IMR-90 (cell line): ENCODE measurements around the gene KIF9. TPM values are rescaled to one million over a fixed set of nuclear protein-coding genes. Genes with fewer than 3 reads are reported as not detected.

ENCODE experiments used
- ATAC-seq: fragments of 200-7000 bp; cut with Tn5 transposase; 2 replicates; pipeline ENCODE4 v1.9.1; 2020; ENCODE audit warnings: low read depth, mild to moderate bottlenecking, moderate library complexity
- BruUV-seq: library from RNA; stranded (reverse); fragments of 400-500 nt; replicated peaks from 2 replicates; lab custom pipeline; 2021; lab: Mats Ljungman, UMichigan
- CTCF ChIA-PET: fragments of 300-600 bp; formaldehyde crosslinking; extraction: SDS; loops from one replicate; lab custom pipeline; 2021; ENCODE audit warnings: antibody characterized with exemption; lab: Yijun Ruan, JAX
- POLR2A ChIA-PET: fragments of 300-600 bp; sonication (Branson Sonifier 250); formaldehyde crosslinking; loops from one replicate; lab custom pipeline; 2022; ENCODE audit warnings: antibody characterized with exemption; ENCODE audit not compliant: unreplicated experiment; lab: Charles Lee
- DNase-seq: peaks from one replicate; pipeline ENCODE4 v3.0.0; 2013
- H2AFZ ChIP-seq: replicated peaks from 2 replicates; pipeline ENCODE3; 2013; ENCODE audit warnings: low read length, mild to moderate bottlenecking; ENCODE audit not compliant: poor library complexity
- H2AK5ac ChIP-seq: 2 replicates; pipeline ENCODE4 v1.6.1; 2013; ENCODE audit warnings: low read depth, low read length, inconsistent platforms
- H2AK9ac ChIP-seq: replicated peaks from 2 replicates; pipeline ENCODE3; 2013; ENCODE audit warnings: mild to moderate bottlenecking, low read depth, low read length, moderate library complexity; ENCODE audit not compliant: poor library complexity
- H2BK120ac ChIP-seq: 2 replicates; pipeline ENCODE4 v1.6.1; 2013; ENCODE audit warnings: low read depth, low read length, inconsistent platforms
- H2BK15ac ChIP-seq: 3 replicates; pipeline ENCODE4 v1.6.1; 2013; ENCODE audit warnings: low read depth, low read length, inconsistent platforms
- H2BK20ac ChIP-seq: 2 replicates; pipeline ENCODE4 v1.6.1; 2013; ENCODE audit warnings: low read depth, mild to moderate bottlenecking, inconsistent platforms, low read length, moderate library complexity
- H2BK5ac ChIP-seq: 2 replicates; pipeline ENCODE4 v1.6.1; 2013; ENCODE audit warnings: mild to moderate bottlenecking, low read depth, low read length, inconsistent platforms; ENCODE audit not compliant: poor library complexity, severe bottlenecking
- H3K14ac ChIP-seq: replicated peaks from 2 replicates; pipeline ENCODE4 v1.6.1; 2013; ENCODE audit warnings: low read depth, low read length, inconsistent platforms
- H3K18ac ChIP-seq: 2 replicates; pipeline ENCODE4 v1.6.1; 2013; ENCODE audit warnings: low read depth, low read length, control low read depth
- H3K23ac ChIP-seq: 2 replicates; pipeline ENCODE4 v1.6.1; 2013; ENCODE audit warnings: low read depth, low read length, inconsistent platforms
- H3K27ac ChIP-seq: 2 replicates; pipeline ENCODE4 v1.5.1; 2013; ENCODE audit warnings: mild to moderate bottlenecking, control low read depth, low read length; ENCODE audit not compliant: insufficient read depth
- H3K27me3 ChIP-seq: 2 replicates; pipeline ENCODE4 v1.6.1; 2013; ENCODE audit warnings: low read length; ENCODE audit not compliant: control insufficient read depth, insufficient read depth
- H3K36me3 ChIP-seq: 2 replicates; pipeline ENCODE4 v1.6.1; 2013; ENCODE audit warnings: low read length, mixed read lengths; ENCODE audit not compliant: control insufficient read depth, insufficient read depth
- H3K4ac ChIP-seq: 2 replicates; pipeline ENCODE4 v1.6.1; 2013; ENCODE audit warnings: low read depth, low read length, inconsistent platforms
- H3K4me1 ChIP-seq: 2 replicates; pipeline ENCODE4 v1.6.1; 2013; ENCODE audit warnings: low read length, mixed read lengths; ENCODE audit not compliant: control insufficient read depth, insufficient read depth
- H3K4me2 ChIP-seq: 2 replicates; pipeline ENCODE4 v1.6.1; 2013; ENCODE audit warnings: low read depth, mild to moderate bottlenecking, control low read depth, low read length, moderate library complexity
- H3K4me3 ChIP-seq: 2 replicates; pipeline ENCODE4 v1.5.1; 2013; ENCODE audit warnings: low read depth, mild to moderate bottlenecking, control low read depth, low read length, moderate library complexity; ENCODE audit not compliant: insufficient read depth
- H3K56ac ChIP-seq: 2 replicates; pipeline ENCODE4 v1.6.1; 2013; ENCODE audit warnings: low read length, inconsistent platforms; ENCODE audit not compliant: insufficient read depth; ENCODE audit errors: extremely low read depth
- H3K79me1 ChIP-seq, 2 experiments: 2 replicates each; pipeline ENCODE4 v1.6.1; 2013; ENCODE audit warnings: low read length in 2 of 2, inconsistent platforms in 1 of 2, low read depth in 1 of 2
- H3K9ac ChIP-seq: 2 replicates; pipeline ENCODE4 v1.6.1; 2013; ENCODE audit warnings: low read depth, low read length, control low read depth
- H3K9me1 ChIP-seq: 2 replicates; pipeline ENCODE4 v1.6.1; 2013; ENCODE audit warnings: low read length, inconsistent platforms; ENCODE audit not compliant: insufficient read depth
- H3K9me3 ChIP-seq: 2 replicates; pipeline ENCODE4 v1.6.1; 2013; ENCODE audit warnings: low read length; ENCODE audit not compliant: control insufficient read depth, insufficient read depth
- H4K20me1 ChIP-seq: 2 replicates; pipeline ENCODE4 v1.6.1; 2013; ENCODE audit warnings: low read length, inconsistent platforms; ENCODE audit not compliant: insufficient read depth
- H4K5ac ChIP-seq: 2 replicates; pipeline ENCODE4 v1.6.1; 2013; ENCODE audit warnings: mild to moderate bottlenecking, low read depth, low read length, control low read depth
- H4K8ac ChIP-seq, 2 experiments: 2 replicates each; pipeline ENCODE4 v1.6.1; 2013; ENCODE audit warnings: low read depth in 2 of 2, low read length in 2 of 2, control low read depth in 1 of 2, inconsistent platforms in 1 of 2
- H4K91ac ChIP-seq: 2 replicates; pipeline ENCODE4 v1.6.1; 2013; ENCODE audit warnings: low read depth, low read length, inconsistent platforms; ENCODE audit not compliant: insufficient read depth
- CEBPB ChIP-seq: IDR thresholded peaks from 2 replicates; pipeline ENCODE4 v1.6.1; 2012; ENCODE audit warnings: low read depth, low read length, improper control_type of control experiment
- CTCF ChIP-seq: conservative IDR thresholded peaks from 2 replicates; pipeline ENCODE4 v1.5.1; 2012; ENCODE audit warnings: mild to moderate bottlenecking, low read depth, low read length, improper control_type of control experiment
- MAZ ChIP-seq: IDR thresholded peaks from 2 replicates; pipeline ENCODE4 v1.6.1; 2012; ENCODE audit warnings: low read depth, mild to moderate bottlenecking, low read length, improper control_type of control experiment, moderate library complexity, borderline replicate concordance
- NFE2L2 ChIP-seq: fragments of 150-350 bp; IDR thresholded peaks from 2 replicates; pipeline ENCODE4 v1.6.1; 2016; ENCODE audit warnings: low read depth, mild to moderate bottlenecking, low read length
- POLR2A ChIP-seq: IDR thresholded peaks from 2 replicates; pipeline ENCODE4 v1.6.1; 2012; ENCODE audit warnings: mild to moderate bottlenecking, low read depth, low read length
- RAD21 ChIP-seq: IDR thresholded peaks from 2 replicates; pipeline ENCODE4 v1.6.1; 2012; ENCODE audit warnings: low read length, improper control_type of control experiment
- RCOR1 ChIP-seq: IDR thresholded peaks from 2 replicates; pipeline ENCODE4 v1.6.1; 2012; ENCODE audit warnings: mild to moderate bottlenecking, low read length, improper control_type of control experiment; ENCODE audit not compliant: insufficient replicate concordance
- RFX5 ChIP-seq: IDR thresholded peaks from 2 replicates; pipeline ENCODE4 v1.8.0; 2012; ENCODE audit warnings: low read depth, mild to moderate bottlenecking, low read length, moderate library complexity
- WGBS, 2 experiments: methylation state at CpG; one replicate each; pipeline versions ENCODE4 v1.1.5 to v1.1.7; 2013; ENCODE audit warnings: missing lambda C conversion rate in 2 of 2; ENCODE audit not compliant: insufficient read length in 1 of 2; ENCODE audit errors: extremely low coverage in 2 of 2; 5-methylcytosine and 5-hydroxymethylcytosine counted together
- dilution Hi-C: fragments of 300-500 bp; cut with HindIII; formaldehyde crosslinking; loops from one replicate; pipeline ENCODE4 v1.14.3; 2018; ENCODE audit warnings: low sequenced_read_pairs; ENCODE audit not compliant: unreplicated experiment
- in situ Hi-C: fragments of 300-500 bp; cut with MboI; formaldehyde crosslinking; loops from 3 replicates; pipeline ENCODE4 v1.14.3; 2019; ENCODE audit warnings: low sequenced_read_pairs, inconsistent platforms, mixed read lengths
- intact Hi-C: fragments of 100-400 bp; cut with micrococcal nuclease; formaldehyde crosslinking; loops from 2 replicates; pipeline ENCODE4 v1.10.0; 2022
- polyA plus RNA-seq, 3 experiments: library from polyadenylated mRNA; depleted of rRNA; stranded (reverse); fragments of >200 nt; gene quantifications; 2 replicates each; pipeline ENCODE4 v1.2.3, GENCODE V29; 2012; ENCODE audit warnings: low replicate concordance in 1 of 3
- total RNA-seq: library from RNA; depleted of rRNA; stranded (reverse); fragments of >200 nt; gene quantifications from 2 replicates; pipeline ENCODE4 v1.2.3, GENCODE V29; 2012

KIF9 gene
- total and polyA plus RNA-seq, 2 of the 4 experiments (the other 2 are of a cell fraction): 1.8 to 5.0 TPM

GRCh38 chr3:47245271-47245670 lies 37.3 kb downstream of the KIF9 start:
- H2BK15ac ChIP-seq: no peak overlapping the region
- H3K27ac ChIP-seq: no peak overlapping the region
- H3K9me1 ChIP-seq: no peaks in the 10 kb centered on the region
- no peak overlapping the region for H3K9ac ChIP-seq
- ATAC-seq (no peak), DNase-seq (no peak)
- H3K23ac ChIP-seq: no peak overlapping the region
- ChIA-PET POLR2A (no interaction called here), CTCF (no interaction called here)
- no peaks in the 10 kb centered on the region for H4K20me1 ChIP-seq
- H3K14ac ChIP-seq: no peak overlapping the region
- H3K4me2 ChIP-seq: no peak overlapping the region
- no peaks in the 10 kb centered on the region for H3K36me3 ChIP-seq
- H2BK20ac ChIP-seq: no peak overlapping the region
- TF ChIP-seq POLR2A: no peak
- TF ChIP-seq RCOR1: no peak
- no peak for TF ChIP-seq CTCF
- TF ChIP-seq CEBPB: no peak
- TF ChIP-seq NFE2L2: no peak
- TF ChIP-seq RFX5: no peak
- no peak for TF ChIP-seq MAZ
- TF ChIP-seq RAD21: no peak
- no peak overlapping the region for H3K56ac ChIP-seq
- H4K91ac ChIP-seq: no peak overlapping the region
- H4K8ac ChIP-seq: no peak overlapping the region
- no peaks in the 10 kb centered on the region for H3K27me3 ChIP-seq
- dilution Hi-C loops (no loop called here), in situ Hi-C loops (no loop called here), intact Hi-C loops (no loop called here)
- H2AFZ ChIP-seq: no peak overlapping the region
- no peak overlapping the region for H3K4ac ChIP-seq
- no peak overlapping the region for H4K5ac ChIP-seq
- H3K18ac ChIP-seq: no peak overlapping the region
- H2BK120ac ChIP-seq: no peak overlapping the region
- no TSS peak for BruUV-seq
- no peak overlapping the region for H3K4me3 ChIP-seq
- no peak overlapping the region for H2AK5ac ChIP-seq
- no peaks in the 10 kb centered on the region for H3K4me1 ChIP-seq
- WGBS, 2 experiments: 100% methylated on average over 1 of the region's 2 CpGs; no CpG with 5 or more reads in 1 of the 2 experiments
- H2AK9ac ChIP-seq: no peak overlapping the region
- H3K79me1 ChIP-seq: no peaks in the 10 kb centered on the region
- no peaks in the 10 kb centered on the region for H3K9me3 ChIP-seq
- no peak overlapping the region for H2BK5ac ChIP-seq
